GM12878 (cell line): ENCODE data around the gene ANO1. TPM values are rescaled to one million over a fixed set of nuclear protein-coding genes. Genes with fewer than 3 reads are reported as not detected.

Experiments
- ATAC-seq: fragments of 200-7000 bp; cut with Tn5 transposase; 3 replicates; pipeline ENCODE4 v1.9.1; 2020; ENCODE audit warnings: mild to moderate bottlenecking, moderate library complexity
- BruUV-seq: library from RNA; stranded (reverse); fragments of 400-500 nt; replicated peaks from 2 replicates; lab custom pipeline; 2021; lab: Mats Ljungman, UMichigan
- CTCF ChIA-PET: fragments of 300-600 bp; sonication (Branson Sonifier 250); formaldehyde crosslinking; extraction: SDS; loops from one replicate; lab custom pipeline; 2021; ENCODE audit warnings: inconsistent platforms; lab: Yijun Ruan, JAX
- POLR2A ChIA-PET: fragments of 350-600 bp; formaldehyde crosslinking; extraction: SDS; loops from one replicate; lab custom pipeline; 2021; ENCODE audit warnings: inconsistent platforms; lab: Charles Lee
- RAD21 ChIA-PET: fragments of 300-600 bp; sonication (Branson Sonifier 250); formaldehyde crosslinking; loops from one replicate; lab custom pipeline; 2023; ENCODE audit warnings: antibody characterized with exemption; ENCODE audit not compliant: unreplicated experiment; lab: Charles Lee
- SMC1A ChIA-PET: fragments of 300-600 bp; sonication (Branson Sonifier 250); formaldehyde crosslinking; loops from one replicate; lab custom pipeline; 2023; ENCODE audit not compliant: unreplicated experiment, uncharacterized antibody; lab: Charles Lee
- DNase-seq: peaks from one replicate; pipeline ENCODE4 v3.0.0-alpha.2; 2011; ENCODE audit warnings: low read depth, low spot score
- FAIRE-seq: peaks from 3 replicates; lab custom pipeline; 2011; peaks lifted over from hg19 to GRCh38; lab: Jason Lieb, UNC
- H2AFZ ChIP-seq: 2 replicates; pipeline ENCODE4 v1.6.0; 2011; ENCODE audit warnings: low read depth, low read length, control low read depth; ENCODE audit not compliant: control insufficient read depth
- H3K27ac ChIP-seq: 2 replicates; pipeline ENCODE4 v1.5.1; 2011; ENCODE audit warnings: control low read depth; ENCODE audit not compliant: control insufficient read depth, insufficient read depth
- H3K27me3 ChIP-seq, 2 experiments: replicated peaks in 1 of 2; 2 replicates each; pipeline versions ENCODE4 v1.6.0 to v1.6.1; 2011; ENCODE audit warnings: low read length in 1 of 2; ENCODE audit not compliant: control insufficient read depth in 2 of 2, insufficient read depth in 2 of 2
- H3K36me3 ChIP-seq, 2 experiments: 2 replicates each; pipeline ENCODE4 v1.5.1; 2011; ENCODE audit warnings: low read length in 1 of 2; ENCODE audit not compliant: control insufficient read depth in 2 of 2, insufficient read depth in 2 of 2
- H3K4me1 ChIP-seq: 2 replicates; pipeline ENCODE4 v1.6.1; 2011; ENCODE audit warnings: mild to moderate bottlenecking, low read length, moderate library complexity, mixed read lengths; ENCODE audit not compliant: control insufficient read depth, insufficient read depth
- H3K4me2 ChIP-seq: 2 replicates; pipeline ENCODE4 v1.6.0; 2011; ENCODE audit warnings: control low read depth; ENCODE audit not compliant: control insufficient read depth, insufficient read depth
- H3K4me3 ChIP-seq: fragments of 200-600 bp; sonication (generic); 2 replicates; pipeline ENCODE4 v1.5.1; 2016
- H3K79me2 ChIP-seq: 2 replicates; pipeline ENCODE4 v1.6.0; 2011; ENCODE audit warnings: low read length; ENCODE audit not compliant: control insufficient read depth, insufficient read depth
- H3K9ac ChIP-seq: 2 replicates; pipeline ENCODE4 v1.8.0; 2011; ENCODE audit warnings: low read length, control low read depth, mixed read lengths; ENCODE audit not compliant: control insufficient read depth, insufficient read depth
- H3K9me3 ChIP-seq: replicated peaks from 3 replicates; pipeline ENCODE4 v1.5.1; 2011; ENCODE audit warnings: mild to moderate bottlenecking, low read length; ENCODE audit not compliant: control insufficient read depth, insufficient read depth
- H4K20me1 ChIP-seq: 2 replicates; pipeline ENCODE4 v1.6.0; 2011; ENCODE audit not compliant: control insufficient read depth, insufficient read depth
- HDGF ChIP-seq: fragments of 450-650 bp; IDR thresholded peaks from 2 replicates; pipeline ENCODE4 v1.6.1; 2016; ENCODE audit warnings: antibody characterized with exemption
- RAD51 ChIP-seq: fragments of 450-650 bp; IDR thresholded peaks from 2 replicates; pipeline ENCODE4 v1.6.1; 2016; ENCODE audit warnings: moderate library complexity, mild to moderate bottlenecking, inconsistent platforms
- RUNX3 ChIP-seq: IDR thresholded peaks from 2 replicates; pipeline ENCODE4 v1.6.1; 2012; ENCODE audit warnings: low read length, inconsistent platforms
- ZBTB40 ChIP-seq: fragments of 450-650 bp; IDR thresholded peaks from 2 replicates; pipeline ENCODE4 v1.6.1; 2016; ENCODE audit warnings: mild to moderate bottlenecking, moderate library complexity, borderline replicate concordance
- WGBS: methylation state at CpG from one replicate; pipeline ENCODE4 v1.1.6; 2016; ENCODE audit warnings: low lambda C conversion rate; ENCODE audit not compliant: insufficient replicate concordance, insufficient coverage; ENCODE audit errors: missing lambda C conversion rate; 5-methylcytosine and 5-hydroxymethylcytosine counted together
- in situ Hi-C: fragments of 300-500 bp; cut with MboI; formaldehyde crosslinking; loops from 9 replicates; pipeline ENCODE4 v1.14.3; 2018; ENCODE audit warnings: mixed read lengths
- intact Hi-C: fragments of 100-400 bp; cut with micrococcal nuclease; formaldehyde crosslinking; loops from one replicate; pipeline ENCODE4 v1.14.2; 2022; ENCODE audit not compliant: unreplicated experiment
- polyA plus RNA-seq, 11 experiments: library from polyadenylated mRNA; depleted of rRNA in 4 of 11; unstranded in 6 of 11; stranded (reverse) in 5 of 11; fragments of >200 nt; fragmentation: Nextera tagmentation in 4 of 11; fragmentation: Illumina TruSeq in 1 of 11; extraction: Ambion mirVana in 4 of 11; extraction: Trizol in 1 of 11; gene quantifications; 1 replicate in 1 of 11; 2 replicates in 10 of 11; pipeline versions ENCODE4 v1.2.1 to v1.2.3, GENCODE V29; 2011 to 2016; ENCODE audit warnings: inconsistent platforms in 2 of 11, missing spikeins in 2 of 11, low read depth in 1 of 11
- total RNA-seq, 4 experiments: library from RNA; depleted of rRNA in 3 of 4; stranded (reverse); fragments of >200 nt in 3 of 4; fragmentation: Illumina TruSeq in 1 of 4; extraction: Trizol in 1 of 4; gene quantifications; 2 replicates each; pipeline versions ENCODE4 v1.2.1 to v1.2.3, GENCODE V29; 2013 to 2021

ANO1 gene
- total and polyA plus RNA-seq, 10 of the 15 experiments (the other 5 are each of a cell fraction or from before 2014, with no cell fraction given), result 0.01 to 0.38 (median 0.06) TPM; not detected in 7

GRCh38 chr11:70070706-70071105, 7.4 kb upstream of the ANO1 start:
- no peak overlapping the region for H3K9ac ChIP-seq
- ATAC-seq (no peak), FAIRE-seq (no peak)
- H3K27ac ChIP-seq, result no peak overlapping the region
- no TSS peak for BruUV-seq
- in situ Hi-C loops, result no loop called here
- no peaks in the 10 kb centered on the region for H3K79me2 ChIP-seq
- ChIA-PET SMC1A (no interaction called here), CTCF (no interaction called here)
- H3K4me1 ChIP-seq, result no peaks in the 10 kb centered on the region
- 57% methylated on average over 9 of the region's 9 CpGs for WGBS
- H2AFZ ChIP-seq, result no peak overlapping the region
- TF ChIP-seq ZBTB40, result no peak
- TF ChIP-seq RAD51, result no peak
- no peak for TF ChIP-seq HDGF
- TF ChIP-seq RUNX3, result no peak
- TF ChIP-seq, all 136 proteins: peak for 0
- peaks cover 9 to 17% of the 10 kb centered on the region in 2 experiments for H3K27me3 ChIP-seq
- no peak overlapping the region for H3K4me2 ChIP-seq
- no peaks in the 10 kb centered on the region for H3K36me3 ChIP-seq
- ChIA-PET POLR2A (no interaction called here), RAD21 (no interaction called here)
- H3K9me3 ChIP-seq, result no peaks in the 10 kb centered on the region
- no peak for DNase-seq
- no peak overlapping the region for H3K4me3 ChIP-seq
- no peaks in the 10 kb centered on the region for H4K20me1 ChIP-seq
- intact Hi-C loops, result no loop called here
